OCI-LY3 (cell line): ENCODE measurements around the gene IGF2.

Experiments used
- H2AFZ ChIP-seq: fragments of 200-600, 300-600 bp; shearing (Covaris generic); 2 replicates; pipeline ENCODE4 v1.6.0; 2014; ENCODE audit warnings: antibody characterized with exemption, low read depth, low read length
- H3K27ac ChIP-seq: fragments of 200-600, 300-600 bp; sonication (generic); 2 replicates; pipeline ENCODE4 v1.5.1; 2014; ENCODE audit warnings: mild to moderate bottlenecking, low read length, moderate library complexity, mixed read lengths
- H3K27me3 ChIP-seq: fragments of 200-600, 300-600 bp; sonication (generic); 2 replicates; pipeline ENCODE4 v1.6.1; 2014; ENCODE audit warnings: low read depth, low read length, mixed read lengths
- H3K36me3 ChIP-seq: fragments of 200-600, 300-600 bp; sonication (generic); replicated peaks from 2 replicates; pipeline ENCODE3; 2014; ENCODE audit warnings: low read depth, low read length, mixed read lengths
- H3K4me1 ChIP-seq: fragments of 300-600, 200-600 bp; sonication (generic); 2 replicates; pipeline ENCODE4 v1.6.1; 2014; ENCODE audit warnings: low read length, mixed read lengths
- H3K4me2 ChIP-seq: fragments of 200-600, 300-600 bp; sonication (generic); 2 replicates; pipeline ENCODE4 v1.6.1; 2014; ENCODE audit warnings: low read length, mixed read lengths
- H3K4me3 ChIP-seq: fragments of 300-600, 200-600 bp; sonication (generic); 2 replicates; pipeline ENCODE4 v1.5.1; 2014; ENCODE audit warnings: antibody characterized with exemption, mild to moderate bottlenecking, low read length, moderate library complexity
- H3K79me2 ChIP-seq: fragments of 300-600, 200-600 bp; shearing (Covaris generic); 2 replicates; pipeline ENCODE4 v1.6.1; 2014; ENCODE audit warnings: mild to moderate bottlenecking, low read length, mixed read lengths
- H3K9ac ChIP-seq: fragments of 300-600, 200-600 bp; shearing (Covaris generic); 2 replicates; pipeline ENCODE4 v1.6.0; 2014; ENCODE audit warnings: mild to moderate bottlenecking, low read length, moderate library complexity
- H3K9me3 ChIP-seq: fragments of 200-600, 300-600 bp; shearing (Covaris generic); 2 replicates; pipeline ENCODE4 v1.6.1; 2014; ENCODE audit warnings: low read length, mixed read lengths; ENCODE audit not compliant: insufficient read depth
- H4K20me1 ChIP-seq: fragments of 200-600, 300-600 bp; sonication (generic); 2 replicates; pipeline ENCODE4 v1.6.1; 2016; ENCODE audit warnings: low read length, mixed read lengths; ENCODE audit not compliant: insufficient read depth
- EZH2phosphoT487 ChIP-seq: fragments of 200-600 bp; shearing (Covaris generic); IDR thresholded peaks from 2 replicates; pipeline ENCODE4 v1.6.1; 2018; ENCODE audit warnings: antibody characterized with exemption, mixed run types, low read depth
- TF ChIP-seq, protein P1 (sequence below): fragments of 200-600, 300-600 bp; sonication (generic); IDR thresholded peaks from 2 replicates; pipeline ENCODE4 v1.5.1; 2014; ENCODE audit warnings: antibody characterized with exemption, low read length, low read depth

IGF2 gene

DNA sequence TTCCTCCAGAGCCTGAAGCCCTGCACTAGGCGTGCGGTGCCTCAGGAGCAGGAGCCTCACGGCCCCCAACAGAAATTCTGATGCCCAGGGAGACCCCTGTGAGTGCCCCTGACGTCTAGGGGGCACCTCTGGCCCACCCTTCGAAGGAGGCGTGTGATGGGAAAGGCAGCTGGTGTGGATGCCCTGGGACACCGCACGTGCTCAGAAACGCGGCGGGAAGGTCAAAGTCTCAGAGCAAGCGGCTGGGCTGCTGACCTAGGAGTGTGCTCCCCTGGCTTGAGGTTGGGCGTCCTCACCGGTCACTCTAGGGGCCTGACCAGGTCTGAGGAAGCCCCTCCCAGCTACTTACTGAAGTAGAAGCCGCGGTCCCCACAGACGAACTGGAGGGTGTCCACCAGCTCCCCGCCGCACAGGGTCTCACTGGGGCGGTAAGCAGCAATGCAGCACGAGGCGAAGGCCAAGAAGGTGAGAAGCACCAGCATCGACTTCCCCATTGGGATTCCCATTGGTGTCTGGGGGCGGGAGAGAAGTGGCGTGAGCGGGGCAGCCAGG, 4.1 kb downstream of the IGF2 start:
- H3K27ac ChIP-seq, result no peak overlapping the region

DNA sequence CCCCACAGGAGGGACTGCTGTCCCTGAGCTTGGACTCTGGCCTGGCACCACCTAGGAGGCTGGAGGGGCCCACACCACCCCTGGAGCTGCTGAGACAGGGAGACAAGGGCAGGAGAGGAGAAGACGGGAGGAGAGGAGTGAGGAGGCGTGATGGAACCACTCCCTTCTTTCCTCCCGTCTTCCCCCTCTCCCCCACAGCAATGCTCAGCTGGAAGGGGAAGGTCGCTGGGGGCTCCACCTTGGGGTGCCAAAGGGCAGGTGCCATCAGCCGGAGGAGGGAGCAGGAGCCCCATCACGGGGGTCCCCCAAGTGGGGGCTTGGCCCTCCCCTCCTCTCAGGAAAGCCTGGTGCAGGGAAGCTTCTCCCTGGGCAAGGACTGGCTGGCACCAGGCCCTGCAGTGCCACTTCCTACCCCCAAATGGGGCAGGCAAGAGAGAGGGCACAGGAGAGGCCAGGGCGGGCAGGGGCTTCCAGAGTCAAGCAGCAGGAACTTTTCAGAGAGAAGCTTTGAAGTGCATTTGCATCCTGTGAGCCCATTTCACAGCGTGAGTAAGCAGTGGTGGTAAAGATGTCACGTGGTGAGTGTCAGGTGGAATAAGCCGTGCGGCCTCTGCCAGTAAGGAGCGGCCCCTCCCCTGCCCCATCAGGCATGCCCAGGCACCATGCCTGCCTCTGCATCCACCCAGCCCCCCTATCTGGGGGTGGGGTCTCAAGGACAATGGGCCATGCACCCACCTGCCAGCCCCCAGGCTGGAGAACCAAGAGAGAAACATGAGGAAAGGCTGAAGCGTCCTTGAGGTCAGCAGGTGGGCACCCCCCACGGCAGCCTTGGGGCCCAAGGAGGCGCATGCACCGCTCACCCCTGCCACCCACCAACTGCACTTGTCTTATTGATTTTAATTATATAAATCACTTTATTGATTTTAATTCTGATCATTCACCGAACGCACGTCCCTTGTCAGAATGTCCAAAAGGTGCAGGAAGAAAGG, 4.9 kb downstream of the IGF2 start:
- Histone ChIP-seq H3K4me3 (peak overlapping the region; percentile 17; the same call in 1 of the 2 replicates), H3K4me1 (peaks cover 17% of the 10 kb centered on the region), H3K4me2 (peak overlapping the region; percentile 55), H3K79me2 (no peaks in the 10 kb centered on the region), H3K27ac (no peak overlapping the region), H3K9me3 (no peaks in the 10 kb centered on the region), H3K27me3 (no peaks in the 10 kb centered on the region), H3K36me3 (no peaks in the 10 kb centered on the region), H3K9ac (no peak overlapping the region; the same call in 1 of the 2 replicates), H4K20me1 (no peaks in the 10 kb centered on the region), H2AFZ (0 out of 2 replicates have a peak overlapping the region, but pooled peaks have one; percentile 8)
- TF ChIP-seq, protein P1, sequence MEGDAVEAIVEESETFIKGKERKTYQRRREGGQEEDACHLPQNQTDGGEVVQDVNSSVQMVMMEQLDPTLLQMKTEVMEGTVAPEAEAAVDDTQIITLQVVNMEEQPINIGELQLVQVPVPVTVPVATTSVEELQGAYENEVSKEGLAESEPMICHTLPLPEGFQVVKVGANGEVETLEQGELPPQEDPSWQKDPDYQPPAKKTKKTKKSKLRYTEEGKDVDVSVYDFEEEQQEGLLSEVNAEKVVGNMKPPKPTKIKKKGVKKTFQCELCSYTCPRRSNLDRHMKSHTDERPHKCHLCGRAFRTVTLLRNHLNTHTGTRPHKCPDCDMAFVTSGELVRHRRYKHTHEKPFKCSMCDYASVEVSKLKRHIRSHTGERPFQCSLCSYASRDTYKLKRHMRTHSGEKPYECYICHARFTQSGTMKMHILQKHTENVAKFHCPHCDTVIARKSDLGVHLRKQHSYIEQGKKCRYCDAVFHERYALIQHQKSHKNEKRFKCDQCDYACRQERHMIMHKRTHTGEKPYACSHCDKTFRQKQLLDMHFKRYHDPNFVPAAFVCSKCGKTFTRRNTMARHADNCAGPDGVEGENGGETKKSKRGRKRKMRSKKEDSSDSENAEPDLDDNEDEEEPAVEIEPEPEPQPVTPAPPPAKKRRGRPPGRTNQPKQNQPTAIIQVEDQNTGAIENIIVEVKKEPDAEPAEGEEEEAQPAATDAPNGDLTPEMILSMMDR, result no peak
- TF ChIP-seq EZH2phosphoT487, result no peak

More for the DNA sequence above, 4.1 kb downstream of the IGF2 start:
- Histone ChIP-seq H3K36me3 (no peaks in the 10 kb centered on the region), H3K4me1 (peaks cover 17% of the 10 kb centered on the region), H3K9ac (no peak overlapping the region), H3K4me2 (no peak overlapping the region), H2AFZ (no peak overlapping the region), H4K20me1 (no peaks in the 10 kb centered on the region), H3K4me3 (no peak overlapping the region), H3K79me2 (no peaks in the 10 kb centered on the region), H3K27me3 (no peaks in the 10 kb centered on the region), H3K9me3 (no peaks in the 10 kb centered on the region)
- TF ChIP-seq, protein P1, result no peak
- no peak for TF ChIP-seq EZH2phosphoT487

DNA sequence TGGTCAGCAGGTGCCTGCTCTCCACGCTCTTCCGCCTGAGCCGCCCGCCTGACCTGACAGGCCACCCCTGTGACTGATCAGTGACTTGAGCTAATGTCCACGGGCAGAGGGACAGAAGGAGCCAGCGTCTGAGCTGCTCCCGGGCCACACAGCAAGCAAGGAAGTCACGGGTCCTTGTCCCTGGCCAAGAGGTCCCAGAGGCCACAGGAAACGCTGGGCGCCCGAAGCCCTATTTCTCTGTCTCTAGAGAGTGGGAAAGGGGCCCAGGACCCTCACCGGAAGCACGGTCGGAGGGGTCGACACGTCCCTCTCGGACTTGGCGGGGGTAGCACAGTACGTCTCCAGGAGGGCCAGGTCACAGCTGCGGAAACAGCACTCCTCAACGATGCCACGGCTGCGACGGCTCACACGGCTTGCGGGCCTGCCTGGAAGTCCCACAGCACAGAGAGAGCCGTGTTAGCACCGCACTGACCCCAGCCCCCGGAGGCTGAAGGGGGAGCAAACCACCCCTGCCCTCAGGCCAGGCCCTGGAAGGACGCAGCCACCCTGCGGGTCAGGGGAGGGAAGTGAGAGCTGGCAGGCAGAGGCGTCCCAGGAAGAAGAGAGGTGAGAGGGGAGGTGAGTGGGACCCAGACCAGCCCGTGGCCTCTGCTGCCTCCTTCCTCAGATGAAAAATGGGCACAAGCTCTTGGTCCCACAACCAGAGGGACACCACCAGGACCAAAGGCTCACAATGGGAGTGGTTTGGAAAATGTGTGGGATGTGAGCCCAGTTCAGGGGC, 5.8 kb downstream of the IGF2 start:
- Histone ChIP-seq H3K27ac (no peak overlapping the region), H3K4me1 (peaks cover 17% of the 10 kb centered on the region), H3K4me3 (0 out of 2 replicates have a peak overlapping the region, but pooled peaks have one; percentile 17), H3K4me2 (peak overlapping the region; percentile 55; the same call in 1 of the 2 replicates), H3K79me2 (no peaks in the 10 kb centered on the region), H2AFZ (no peak overlapping the region), H3K9ac (no peak overlapping the region), H3K36me3 (no peaks in the 10 kb centered on the region), H3K27me3 (no peaks in the 10 kb centered on the region), H4K20me1 (no peaks in the 10 kb centered on the region), H3K9me3 (no peaks in the 10 kb centered on the region)
- TF ChIP-seq EZH2phosphoT487, result no peak
- TF ChIP-seq, protein P1, result no peak
